ENCODE results near the gene COL2A1.

- no peak for TF ChIP-seq CTCF (IDR thresholded peaks at IDR 0.05)
- no peak for TF ChIP-seq EP300 (IDR thresholded peaks at IDR 0.05)
Measured at GRCh38 chr12:48026060-48026827, 22.0 kb upstream of the COL2A1 start.
